SK-N-MC (cell line): ENCODE results near the gene NUDT3.

Experiments used
- EZH2 ChIP-seq: fragments of 200-600 bp; sonication (generic); IDR thresholded peaks from one replicate; pipeline ENCODE4 v1.6.1; 2017; ENCODE audit warnings: antibody characterized with exemption
- FOXP2 ChIP-seq: optimal IDR thresholded peaks from 2 replicates; pipeline ENCODE3; 2011; ENCODE audit warnings: mild to moderate bottlenecking, moderate library complexity; ENCODE audit not compliant: insufficient read depth; ENCODE audit errors: extremely low read length, control extremely low read depth
- POLR2AphosphoS5 ChIP-seq: IDR thresholded peaks from 2 replicates; pipeline ENCODE4 v1.6.1; 2012; ENCODE audit warnings: mild to moderate bottlenecking, low read depth, low read length, borderline replicate concordance

GRCh38 chr6:34374508-34374907 is 18.0 kb downstream of the NUDT3 start:
- TF ChIP-seq POLR2AphosphoS5, result no peak
- no peak for TF ChIP-seq EZH2
- no peak for TF ChIP-seq FOXP2
